Fibroblast of lung (primary cell): Measurements from ENCODE around the gene INCENP.

Source experiments
- EZH2 ChIP-seq: IDR thresholded peaks from 2 replicates; pipeline ENCODE4 v1.5.1; 2012; ENCODE audit warnings: low read length, control low read depth, mild to moderate bottlenecking; ENCODE audit errors: missing control alignments
- TF ChIP-seq, protein P1 (sequence below), 2 donors: IDR thresholded peaks in 1 of 2; conservative IDR thresholded peaks in 1 of 2; 1 replicate in 1 of 2; 2 replicates in 1 of 2; pipeline ENCODE4 v1.5.1; 2011 to 2012; ENCODE audit warnings: low read length in 2 of 2, control low read depth in 1 of 2, inconsistent platforms in 1 of 2, low read depth in 1 of 2, mild to moderate bottlenecking in 1 of 2

DNA sequence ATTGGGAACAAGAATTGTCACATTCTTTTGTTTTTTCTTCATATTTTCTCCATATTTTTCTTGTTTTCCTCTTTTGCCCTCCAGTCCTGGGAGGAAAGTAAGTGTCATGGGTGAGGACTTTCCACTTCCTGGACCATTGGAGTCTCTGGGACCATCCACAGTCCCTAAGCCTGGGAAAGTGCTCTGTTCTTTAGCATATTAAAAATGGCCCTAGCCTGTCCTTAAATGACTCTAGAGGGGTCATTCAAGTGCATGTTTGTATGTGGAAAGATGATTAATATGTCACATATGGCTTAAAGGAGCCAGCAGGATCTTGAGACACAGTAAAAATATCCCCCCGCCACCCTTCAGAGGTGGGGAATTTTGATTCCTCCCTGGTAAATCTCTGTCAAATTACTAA, 46.1 kb downstream of the INCENP start:
- TF ChIP-seq, protein P1, sequence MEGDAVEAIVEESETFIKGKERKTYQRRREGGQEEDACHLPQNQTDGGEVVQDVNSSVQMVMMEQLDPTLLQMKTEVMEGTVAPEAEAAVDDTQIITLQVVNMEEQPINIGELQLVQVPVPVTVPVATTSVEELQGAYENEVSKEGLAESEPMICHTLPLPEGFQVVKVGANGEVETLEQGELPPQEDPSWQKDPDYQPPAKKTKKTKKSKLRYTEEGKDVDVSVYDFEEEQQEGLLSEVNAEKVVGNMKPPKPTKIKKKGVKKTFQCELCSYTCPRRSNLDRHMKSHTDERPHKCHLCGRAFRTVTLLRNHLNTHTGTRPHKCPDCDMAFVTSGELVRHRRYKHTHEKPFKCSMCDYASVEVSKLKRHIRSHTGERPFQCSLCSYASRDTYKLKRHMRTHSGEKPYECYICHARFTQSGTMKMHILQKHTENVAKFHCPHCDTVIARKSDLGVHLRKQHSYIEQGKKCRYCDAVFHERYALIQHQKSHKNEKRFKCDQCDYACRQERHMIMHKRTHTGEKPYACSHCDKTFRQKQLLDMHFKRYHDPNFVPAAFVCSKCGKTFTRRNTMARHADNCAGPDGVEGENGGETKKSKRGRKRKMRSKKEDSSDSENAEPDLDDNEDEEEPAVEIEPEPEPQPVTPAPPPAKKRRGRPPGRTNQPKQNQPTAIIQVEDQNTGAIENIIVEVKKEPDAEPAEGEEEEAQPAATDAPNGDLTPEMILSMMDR (conservative IDR thresholded peaks at IDR 0.05 in 1 of 2, IDR thresholded peaks at IDR 0.05 in 1 of 2; ENCODE audit: low read depth in 1 of 2, low read length in 2 of 2) = no peak
- TF ChIP-seq EZH2 = no peak
